NCI-H1436 treated with DMSO at 0.1 percent for 48 hours (cell line): ENCODE data around the gene BLOC1S5.

Experiments
- DNase-seq: peaks from one replicate; lab custom pipeline; 2025; lab: John Stamatoyannopoulos, UW

BLOC1S5 gene

GRCh38 chr6:8063761-8064637, at the start of gene BLOC1S5:
Gene BLOC1S5 (minus strand): TSS chr6:8064389. CDS start chr6:8064376, 13 bp downstream.
- peak; percentile 80 for DNase-seq

GRCh38 chr6:8113131-8113654, 49.0 kb upstream of the BLOC1S5 start:
- DNase-seq = no peak

GRCh38 chr6:8110725-8111124, 46.5 kb upstream of the BLOC1S5 start:
- no peak for DNase-seq

GRCh38 chr6:8110117-8110721, 46.0 kb upstream of the BLOC1S5 start:
- DNase-seq = no peak

GRCh38 chr6:8108759-8109539, 44.8 kb upstream of the BLOC1S5 start:
- DNase-seq = no peak

GRCh38 chr6:8108031-8108660, 44.0 kb upstream of the BLOC1S5 start:
- no peak for DNase-seq

GRCh38 chr6:8105791-8106190, 41.6 kb upstream of the BLOC1S5 start:
- no peak for DNase-seq

GRCh38 chr6:8103726-8104125, 39.5 kb upstream of the BLOC1S5 start:
- DNase-seq = no peak

GRCh38 chr6:8102122-8102958, 38.2 kb upstream of the BLOC1S5 start, which contains the start of gene EEF1E1:
Gene EEF1E1 (minus strand): TSS chr6:8102548. CDS start chr6:8102521, 27 bp downstream.
- peak; percentile 84 for DNase-seq

- DNase-seq = no peak
Measured at GRCh38 chr6:8100159-8100854, 36.1 kb upstream of the BLOC1S5 start.

GRCh38 chr6:8090650-8091049, 26.5 kb upstream of the BLOC1S5 start:
- DNase-seq = no peak

- DNase-seq = no peak
Measured at GRCh38 chr6:8088886-8089285, 24.7 kb upstream of the BLOC1S5 start.

GRCh38 chr6:8087870-8088754, 23.9 kb upstream of the BLOC1S5 start:
- no peak for DNase-seq

- no peak for DNase-seq
Measured at GRCh38 chr6:8086755-8087306, 22.6 kb upstream of the BLOC1S5 start.

- no peak for DNase-seq
Measured at GRCh38 chr6:8085053-8085511, 20.9 kb upstream of the BLOC1S5 start.

GRCh38 chr6:8084586-8084985, 20.4 kb upstream of the BLOC1S5 start:
- DNase-seq = no peak

GRCh38 chr6:8082954-8083858, 19.0 kb upstream of the BLOC1S5 start:
- no peak for DNase-seq

- no peak for DNase-seq
Measured at GRCh38 chr6:8082572-8082953, 18.4 kb upstream of the BLOC1S5 start.
